Uterus (tissue), 2 donors: ENCODE results near the gene VAX1.

Source experiments
- POLR2A ChIP-seq, 2 donors: fragments of 450-650 bp; IDR thresholded peaks; one replicate each; pipeline ENCODE4 v1.6.1; 2016; ENCODE audit warnings: antibody characterized with exemption in 2 of 2, mild to moderate bottlenecking in 1 of 2, moderate library complexity in 1 of 2
- TF ChIP-seq, protein P1 (sequence below), 4 experiments: fragments of 200-600 bp in 2 of 4; fragments of 450-650 bp in 2 of 4; sonication (generic) in 2 of 4; IDR thresholded peaks; one replicate each; pipeline ENCODE4 v1.5.1; 2016 to 2019; ENCODE audit warnings: antibody characterized with exemption in 4 of 4, mild to moderate bottlenecking in 2 of 4, moderate library complexity in 1 of 4

DNA sequence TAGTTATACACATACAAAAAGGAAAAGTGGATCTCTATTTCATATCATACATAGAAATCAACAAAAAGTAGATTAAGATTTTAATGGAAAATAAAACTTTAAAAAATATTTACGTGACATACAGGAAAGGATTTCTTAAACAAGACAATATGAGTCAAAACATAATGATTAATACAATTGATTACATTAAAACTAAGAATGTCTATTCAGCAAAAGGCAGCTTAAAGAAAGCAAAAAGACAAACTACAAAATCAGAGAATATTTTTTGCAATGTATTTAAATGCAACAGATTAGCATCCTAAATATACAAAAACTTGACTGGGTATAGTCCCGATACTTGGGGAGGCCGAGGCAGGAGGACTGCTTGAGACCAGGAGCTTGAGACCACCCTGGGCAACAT is 50.5 kb downstream of the VAX1 start:
- no peak for TF ChIP-seq POLR2A (IDR thresholded peaks at IDR 0.05)
- TF ChIP-seq, protein P1, sequence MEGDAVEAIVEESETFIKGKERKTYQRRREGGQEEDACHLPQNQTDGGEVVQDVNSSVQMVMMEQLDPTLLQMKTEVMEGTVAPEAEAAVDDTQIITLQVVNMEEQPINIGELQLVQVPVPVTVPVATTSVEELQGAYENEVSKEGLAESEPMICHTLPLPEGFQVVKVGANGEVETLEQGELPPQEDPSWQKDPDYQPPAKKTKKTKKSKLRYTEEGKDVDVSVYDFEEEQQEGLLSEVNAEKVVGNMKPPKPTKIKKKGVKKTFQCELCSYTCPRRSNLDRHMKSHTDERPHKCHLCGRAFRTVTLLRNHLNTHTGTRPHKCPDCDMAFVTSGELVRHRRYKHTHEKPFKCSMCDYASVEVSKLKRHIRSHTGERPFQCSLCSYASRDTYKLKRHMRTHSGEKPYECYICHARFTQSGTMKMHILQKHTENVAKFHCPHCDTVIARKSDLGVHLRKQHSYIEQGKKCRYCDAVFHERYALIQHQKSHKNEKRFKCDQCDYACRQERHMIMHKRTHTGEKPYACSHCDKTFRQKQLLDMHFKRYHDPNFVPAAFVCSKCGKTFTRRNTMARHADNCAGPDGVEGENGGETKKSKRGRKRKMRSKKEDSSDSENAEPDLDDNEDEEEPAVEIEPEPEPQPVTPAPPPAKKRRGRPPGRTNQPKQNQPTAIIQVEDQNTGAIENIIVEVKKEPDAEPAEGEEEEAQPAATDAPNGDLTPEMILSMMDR (IDR thresholded peaks at IDR 0.05): no peak
